ENCODE data around the gene FER.

- TF ChIP-seq, protein P1, sequence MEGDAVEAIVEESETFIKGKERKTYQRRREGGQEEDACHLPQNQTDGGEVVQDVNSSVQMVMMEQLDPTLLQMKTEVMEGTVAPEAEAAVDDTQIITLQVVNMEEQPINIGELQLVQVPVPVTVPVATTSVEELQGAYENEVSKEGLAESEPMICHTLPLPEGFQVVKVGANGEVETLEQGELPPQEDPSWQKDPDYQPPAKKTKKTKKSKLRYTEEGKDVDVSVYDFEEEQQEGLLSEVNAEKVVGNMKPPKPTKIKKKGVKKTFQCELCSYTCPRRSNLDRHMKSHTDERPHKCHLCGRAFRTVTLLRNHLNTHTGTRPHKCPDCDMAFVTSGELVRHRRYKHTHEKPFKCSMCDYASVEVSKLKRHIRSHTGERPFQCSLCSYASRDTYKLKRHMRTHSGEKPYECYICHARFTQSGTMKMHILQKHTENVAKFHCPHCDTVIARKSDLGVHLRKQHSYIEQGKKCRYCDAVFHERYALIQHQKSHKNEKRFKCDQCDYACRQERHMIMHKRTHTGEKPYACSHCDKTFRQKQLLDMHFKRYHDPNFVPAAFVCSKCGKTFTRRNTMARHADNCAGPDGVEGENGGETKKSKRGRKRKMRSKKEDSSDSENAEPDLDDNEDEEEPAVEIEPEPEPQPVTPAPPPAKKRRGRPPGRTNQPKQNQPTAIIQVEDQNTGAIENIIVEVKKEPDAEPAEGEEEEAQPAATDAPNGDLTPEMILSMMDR (optimal IDR thresholded peaks at IDR 0.05 in 1 of 3, IDR thresholded peaks at IDR 0.05 in 1 of 3, conservative IDR thresholded peaks at IDR 0.05 in 1 of 3; ENCODE audit: extremely low read depth in 1 of 3, insufficient read depth in 2 of 3, low read length in 3 of 3) = no peak
- no peak for TF ChIP-seq EZH2 (IDR thresholded peaks at IDR 0.05; ENCODE audit: low read length)
These were observed 467.3 kb downstream of the FER start for GRCh38 chr5:109215040-109215439.

Data from keratinocyte (primary cell).